ENCODE results near the gene C2CD4B.
A peak's percentile ranks its signal among the peaks of the same experiment; 100 is the strongest.

Gene C2CD4B

GRCh38 chr15:62187425-62187824 is 22.3 kb upstream of the C2CD4B start:
- no peak overlapping the region for H3K27ac ChIP-seq (ENCODE audit: low read depth, low read length)
- H3K4me1 ChIP-seq (ENCODE audit: control insufficient read depth, insufficient read depth, low read length, unreplicated experiment): no peaks in the 10 kb centered on the region
- H2AFZ ChIP-seq (ENCODE audit: low read length, unreplicated experiment): no peak overlapping the region
- no peaks in the 10 kb centered on the region for H3K79me2 ChIP-seq (ENCODE audit: control insufficient read depth, insufficient read depth, low read length, unreplicated experiment)
- H3K27me3 ChIP-seq (ENCODE audit: insufficient read depth, low read length): peaks cover 51% of the 10 kb centered on the region
- no peaks in the 10 kb centered on the region for H3K36me3 ChIP-seq (ENCODE audit: insufficient read depth, low read length)
- no peak overlapping the region for H3K4me3 ChIP-seq (ENCODE audit: low read depth, low read length)

DNA sequence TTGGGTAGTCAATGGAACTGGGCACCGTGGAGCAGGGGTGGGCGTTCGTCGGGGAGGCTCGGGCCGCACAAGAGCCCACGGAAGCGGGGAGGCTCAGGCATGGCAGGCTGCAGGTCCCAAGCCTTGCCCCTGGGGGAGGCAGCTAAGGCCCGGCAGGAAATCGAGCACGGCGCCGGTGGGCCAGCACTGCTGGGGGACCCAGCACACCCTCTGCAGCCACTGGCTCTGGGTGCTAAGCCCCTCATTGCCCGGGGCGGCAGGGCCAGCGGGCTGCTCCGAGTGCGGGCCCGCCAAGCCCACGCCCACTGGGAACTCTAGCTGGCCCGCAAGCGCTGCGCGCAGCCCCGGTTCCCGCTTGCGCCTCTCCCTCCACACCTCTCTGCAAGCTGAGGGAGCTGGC is 21.5 kb upstream of the C2CD4B start:
- Histone ChIP-seq H3K4me3 (ENCODE audit: low read depth, low read length) (no peak overlapping the region), H3K4me1 (ENCODE audit: control insufficient read depth, insufficient read depth, low read length, unreplicated experiment) (no peaks in the 10 kb centered on the region), H2AFZ (ENCODE audit: low read length, unreplicated experiment) (no peak overlapping the region), H3K36me3 (ENCODE audit: insufficient read depth, low read length) (no peaks in the 10 kb centered on the region), H3K79me2 (ENCODE audit: control insufficient read depth, insufficient read depth, low read length, unreplicated experiment) (no peaks in the 10 kb centered on the region), H3K27ac (ENCODE audit: low read depth, low read length) (no peak overlapping the region), H3K27me3 (ENCODE audit: insufficient read depth, low read length) (peaks cover 44% of the 10 kb centered on the region)

DNA sequence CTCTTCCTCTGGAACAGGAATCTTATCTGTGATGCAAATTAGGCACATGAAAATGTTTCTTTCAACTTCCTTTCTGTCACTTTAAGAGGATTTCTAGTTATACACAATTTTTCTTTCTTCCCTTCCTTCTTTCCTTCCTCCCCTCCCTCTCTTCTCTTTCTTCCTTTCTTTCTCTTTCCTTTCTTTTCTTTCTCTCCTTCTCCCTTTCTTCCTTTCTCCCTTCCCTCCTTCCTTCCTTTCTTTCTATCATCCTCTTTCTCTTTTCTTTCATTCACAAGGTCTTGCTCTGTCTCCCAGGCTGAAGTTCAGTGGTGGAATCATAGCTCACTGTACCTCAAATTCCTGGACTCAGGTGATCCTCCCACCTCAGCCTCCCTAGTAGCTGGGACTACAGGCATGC is 18.0 kb upstream of the C2CD4B start:
- H3K36me3 ChIP-seq (ENCODE audit: insufficient read depth, low read length): no peaks in the 10 kb centered on the region
- no peak overlapping the region for H3K27ac ChIP-seq (ENCODE audit: low read depth, low read length)
- peaks cover 11% of the 10 kb centered on the region; the same call in 1 of the 2 replicates for H3K27me3 ChIP-seq (ENCODE audit: insufficient read depth, low read length)
- no peak overlapping the region for H2AFZ ChIP-seq (ENCODE audit: low read length, unreplicated experiment)
- no peaks in the 10 kb centered on the region for H3K4me1 ChIP-seq (ENCODE audit: control insufficient read depth, insufficient read depth, low read length, unreplicated experiment)
- no peaks in the 10 kb centered on the region for H3K79me2 ChIP-seq (ENCODE audit: control insufficient read depth, insufficient read depth, low read length, unreplicated experiment)
- H3K4me3 ChIP-seq (ENCODE audit: low read depth, low read length): no peak overlapping the region

- Histone ChIP-seq H3K27me3 (ENCODE audit: insufficient read depth, low read length) (no peaks in the 10 kb centered on the region; the same call in 1 of the 2 replicates), H3K27ac (ENCODE audit: low read depth, low read length) (no peak overlapping the region), H3K4me1 (ENCODE audit: control insufficient read depth, insufficient read depth, low read length, unreplicated experiment) (no peaks in the 10 kb centered on the region), H3K79me2 (ENCODE audit: control insufficient read depth, insufficient read depth, low read length, unreplicated experiment) (no peaks in the 10 kb centered on the region), H2AFZ (ENCODE audit: low read length, unreplicated experiment) (no peak overlapping the region), H3K36me3 (ENCODE audit: insufficient read depth, low read length) (no peaks in the 10 kb centered on the region), H3K4me3 (ENCODE audit: low read depth, low read length) (no peak overlapping the region)
Measured at GRCh38 chr15:62173215-62173614, 8.1 kb upstream of the C2CD4B start.

GRCh38 chr15:62171882-62172281 is 6.8 kb upstream of the C2CD4B start:
- Histone ChIP-seq H3K36me3 (ENCODE audit: insufficient read depth, low read length) (no peaks in the 10 kb centered on the region), H3K79me2 (ENCODE audit: control insufficient read depth, insufficient read depth, low read length, unreplicated experiment) (no peaks in the 10 kb centered on the region), H3K27ac (ENCODE audit: low read depth, low read length) (no peak overlapping the region), H3K4me3 (ENCODE audit: low read depth, low read length) (no peak overlapping the region), H2AFZ (ENCODE audit: low read length, unreplicated experiment) (no peak overlapping the region), H3K4me1 (ENCODE audit: control insufficient read depth, insufficient read depth, low read length, unreplicated experiment) (no peaks in the 10 kb centered on the region), H3K27me3 (ENCODE audit: insufficient read depth, low read length) (no peaks in the 10 kb centered on the region; the same call in 1 of the 2 replicates)

DNA sequence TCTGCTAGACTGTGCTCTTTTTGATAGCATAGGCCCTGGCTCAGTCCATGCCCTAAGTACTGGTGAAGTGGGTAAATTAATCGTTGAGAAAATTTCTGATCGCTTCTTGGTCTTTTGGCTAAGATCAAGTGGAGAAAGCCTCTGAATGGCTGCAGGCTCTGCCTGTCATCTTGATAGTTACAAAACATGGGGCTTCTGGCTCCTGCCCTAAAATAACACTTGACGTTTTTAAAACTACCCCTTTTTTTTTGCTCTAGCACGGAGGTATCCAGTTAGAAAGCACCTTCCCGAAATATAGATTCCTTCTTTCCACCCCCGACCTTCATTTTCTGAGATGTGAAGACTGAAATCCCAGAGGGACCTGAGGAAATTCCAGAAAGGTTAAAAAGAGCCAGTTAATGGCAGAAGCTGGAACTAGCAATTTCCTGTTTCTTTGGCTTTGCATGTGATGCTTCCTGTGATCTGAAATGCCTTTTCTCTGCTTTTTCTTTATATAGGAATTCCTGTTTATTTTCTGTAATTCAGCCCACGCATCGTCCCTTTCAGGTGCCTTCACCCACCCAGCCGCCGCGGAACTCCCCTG is 799 bp upstream of the C2CD4B start:
- Histone ChIP-seq H3K27me3 (ENCODE audit: insufficient read depth, low read length) (peaks cover 45% of the 10 kb centered on the region), H3K27ac (ENCODE audit: low read depth, low read length) (no peak overlapping the region), H3K79me2 (ENCODE audit: control insufficient read depth, insufficient read depth, low read length, unreplicated experiment) (no peaks in the 10 kb centered on the region), H3K4me1 (ENCODE audit: control insufficient read depth, insufficient read depth, low read length, unreplicated experiment) (peaks cover 8% of the 10 kb centered on the region), H3K4me3 (ENCODE audit: low read depth, low read length) (no peak overlapping the region), H2AFZ (ENCODE audit: low read length, unreplicated experiment) (no peak overlapping the region), H3K36me3 (ENCODE audit: insufficient read depth, low read length) (no peaks in the 10 kb centered on the region)

- peak overlapping the region; percentile 49 for H2AFZ ChIP-seq (ENCODE audit: low read length, unreplicated experiment)
- H3K4me3 ChIP-seq (ENCODE audit: low read depth, low read length): peak overlapping the region; percentile 67
- peaks cover 58% of the 10 kb centered on the region for H3K27me3 ChIP-seq (ENCODE audit: insufficient read depth, low read length)
Measured at GRCh38 chr15:62164396-62165103, 535 bp downstream of the C2CD4B start.

DNA sequence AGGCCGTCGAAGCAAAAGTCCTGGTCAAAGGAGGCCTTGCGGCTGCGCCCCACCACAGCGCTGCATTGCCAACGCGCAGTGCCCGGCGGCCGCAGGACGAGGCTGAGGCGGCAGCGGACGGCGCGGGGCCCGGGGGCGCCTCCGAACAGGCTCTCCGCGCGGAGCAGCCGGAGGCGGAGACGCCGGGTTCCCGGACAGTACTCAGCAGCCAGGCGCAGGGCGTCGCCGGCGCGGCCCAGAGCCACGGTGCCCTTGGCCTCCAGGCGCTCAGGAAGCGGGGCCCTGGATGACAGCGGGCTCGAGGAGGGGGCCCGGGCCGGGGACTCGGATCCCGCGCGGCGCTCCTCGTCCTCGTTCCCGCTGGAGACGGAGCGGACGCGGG is 1.1 kb downstream of the C2CD4B start:
- H2AFZ ChIP-seq (ENCODE audit: low read length, unreplicated experiment): peak overlapping the region; percentile 49
- H3K4me3 ChIP-seq (ENCODE audit: low read depth, low read length): peak overlapping the region; percentile 62

More at GRCh38 chr15:62164396-62165103, 535 bp downstream of the C2CD4B start:
- Histone ChIP-seq H3K79me2 (ENCODE audit: control insufficient read depth, insufficient read depth, low read length, unreplicated experiment) (no peaks in the 10 kb centered on the region), H3K27ac (ENCODE audit: low read depth, low read length) (no peak overlapping the region), H3K36me3 (ENCODE audit: insufficient read depth, low read length) (no peaks in the 10 kb centered on the region), H3K4me1 (ENCODE audit: control insufficient read depth, insufficient read depth, low read length, unreplicated experiment) (peaks cover 8% of the 10 kb centered on the region)

DNA sequence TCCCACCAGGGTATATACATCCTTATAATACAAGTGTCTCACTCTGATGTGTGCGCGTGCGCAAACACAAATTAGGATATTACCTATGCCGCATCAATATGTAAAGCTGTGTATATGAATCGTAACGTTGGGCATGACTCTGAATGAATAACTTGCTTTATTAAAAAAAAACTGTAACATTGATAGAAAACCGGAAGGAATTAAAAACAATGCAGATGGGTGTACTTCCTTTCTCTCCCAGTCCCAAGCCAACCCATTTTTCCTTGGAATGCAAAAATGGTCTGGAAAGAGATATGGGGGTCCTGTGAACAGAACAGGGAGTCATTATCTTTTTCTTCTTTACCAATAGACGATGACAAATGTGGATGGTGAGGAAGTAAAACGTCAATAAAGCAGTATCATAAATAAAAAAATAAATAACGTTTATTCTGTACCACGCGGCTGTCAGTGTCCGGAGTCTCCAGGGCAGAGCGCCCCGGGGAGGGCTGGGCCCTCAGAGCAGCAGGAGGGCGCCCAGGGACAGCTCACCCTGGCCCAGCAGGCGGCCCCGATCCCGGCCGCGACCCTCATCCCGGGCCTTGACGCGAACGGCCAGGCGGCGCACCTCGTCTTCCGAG is 1.6 kb downstream of the C2CD4B start:
- H3K27ac ChIP-seq (ENCODE audit: low read depth, low read length): no peak overlapping the region
- H2AFZ ChIP-seq (ENCODE audit: low read length, unreplicated experiment): peak overlapping the region; percentile 49
- H3K4me1 ChIP-seq (ENCODE audit: control insufficient read depth, insufficient read depth, low read length, unreplicated experiment): peaks cover 8% of the 10 kb centered on the region
- H3K36me3 ChIP-seq (ENCODE audit: insufficient read depth, low read length): no peaks in the 10 kb centered on the region
- H3K79me2 ChIP-seq (ENCODE audit: control insufficient read depth, insufficient read depth, low read length, unreplicated experiment): no peaks in the 10 kb centered on the region
- H3K27me3 ChIP-seq (ENCODE audit: insufficient read depth, low read length): peaks cover 62% of the 10 kb centered on the region
- H3K4me3 ChIP-seq (ENCODE audit: low read depth, low read length): peak overlapping the region; percentile 62

More for the DNA sequence above, 1.1 kb downstream of the C2CD4B start:
- Histone ChIP-seq H3K4me1 (ENCODE audit: control insufficient read depth, insufficient read depth, low read length, unreplicated experiment) (peaks cover 8% of the 10 kb centered on the region), H3K27me3 (ENCODE audit: insufficient read depth, low read length) (peaks cover 62% of the 10 kb centered on the region), H3K36me3 (ENCODE audit: insufficient read depth, low read length) (no peaks in the 10 kb centered on the region), H3K79me2 (ENCODE audit: control insufficient read depth, insufficient read depth, low read length, unreplicated experiment) (no peaks in the 10 kb centered on the region), H3K27ac (ENCODE audit: low read depth, low read length) (no peak overlapping the region)

- no peak overlapping the region for H2AFZ ChIP-seq (ENCODE audit: low read length, unreplicated experiment)
- H3K4me1 ChIP-seq (ENCODE audit: control insufficient read depth, insufficient read depth, low read length, unreplicated experiment): no peaks in the 10 kb centered on the region
- no peak overlapping the region for H3K4me3 ChIP-seq (ENCODE audit: low read depth, low read length)
- no peaks in the 10 kb centered on the region for H3K79me2 ChIP-seq (ENCODE audit: control insufficient read depth, insufficient read depth, low read length, unreplicated experiment)
- H3K36me3 ChIP-seq (ENCODE audit: insufficient read depth, low read length): no peaks in the 10 kb centered on the region
- H3K27ac ChIP-seq (ENCODE audit: low read depth, low read length): no peak overlapping the region
- H3K27me3 ChIP-seq (ENCODE audit: insufficient read depth, low read length): no peaks in the 10 kb centered on the region
Measured at GRCh38 chr15:62153228-62153627, 11.9 kb downstream of the C2CD4B start.

- no peaks in the 10 kb centered on the region for H3K79me2 ChIP-seq (ENCODE audit: control insufficient read depth, insufficient read depth, low read length, unreplicated experiment)
- no peak overlapping the region for H3K27ac ChIP-seq (ENCODE audit: low read depth, low read length)
- H2AFZ ChIP-seq (ENCODE audit: low read length, unreplicated experiment): no peak overlapping the region
- H3K36me3 ChIP-seq (ENCODE audit: insufficient read depth, low read length): no peaks in the 10 kb centered on the region
- H3K4me1 ChIP-seq (ENCODE audit: control insufficient read depth, insufficient read depth, low read length, unreplicated experiment): no peaks in the 10 kb centered on the region
- no peak overlapping the region for H3K4me3 ChIP-seq (ENCODE audit: low read depth, low read length)
- no peaks in the 10 kb centered on the region for H3K27me3 ChIP-seq (ENCODE audit: insufficient read depth, low read length)
Measured at GRCh38 chr15:62150445-62150844, 14.6 kb downstream of the C2CD4B start.

Measured in ACC112 (cell line).